B cell (primary cell): ENCODE results near the gene PCGF3. TPM values are rescaled to one million over a fixed set of nuclear protein-coding genes. Genes with fewer than 3 reads are reported as not detected.
"Not testable (repeated sequence)": the region's sequence is repeated elsewhere in the genome, so short reads cannot be mapped to it uniquely, and the experiment has no call there.

Experiments
- ATAC-seq: fragments of 200-7000 bp; cut with Tn5 transposase; one replicate; pipeline ENCODE4 v1.10.0; 2021; ENCODE audit warnings: low read depth, mild to moderate bottlenecking, moderate number of reproducible peaks, moderate library complexity
- CTCF ChIA-PET: fragments of 350-600 bp; sonication (Branson Sonifier 250); formaldehyde crosslinking; loops from one replicate; lab custom pipeline; 2021; ENCODE audit warnings: antibody characterized with exemption, inconsistent platforms; lab: Charles Lee
- POLR2A ChIA-PET: fragments of 350-600 bp; sonication (Branson Sonifier 250); formaldehyde crosslinking; loops from one replicate; lab custom pipeline; 2021; ENCODE audit warnings: antibody characterized with exemption; lab: Charles Lee
- DNase-seq: peaks from one replicate; pipeline ENCODE4 v3.0.0; 2013
- H2AFZ ChIP-seq: 2 replicates; pipeline ENCODE4 v1.6.1; 2012; ENCODE audit warnings: mild to moderate bottlenecking, low read depth, low read length; ENCODE audit not compliant: insufficient read depth, poor library complexity, severe bottlenecking
- H3K27ac ChIP-seq, 2 donors: 1 replicate in 1 of 2; 2 replicates in 1 of 2; pipeline ENCODE4 v1.5.1; 2012 to 2013; ENCODE audit warnings: low read length in 2 of 2, mild to moderate bottlenecking in 2 of 2, moderate library complexity in 1 of 2
- H3K27me3 ChIP-seq, 4 experiments: fragments of 200-600 bp in 1 of 4; sonication (generic) in 1 of 4; replicated peaks in 1 of 4; 1 replicate in 2 of 4; 2 replicates in 2 of 4; pipeline versions ENCODE4 v1.6.1 to v1.7.0; 2013 to 2016; ENCODE audit warnings: low read length in 3 of 4, mild to moderate bottlenecking in 2 of 4, mixed read lengths in 1 of 4, moderate library complexity in 1 of 4; ENCODE audit not compliant: insufficient read depth in 4 of 4, control insufficient read depth in 3 of 4; ENCODE audit errors: control extremely low read depth in 1 of 4
- H3K36me3 ChIP-seq, 2 experiments: replicated peaks in 1 of 2; 1 replicate in 1 of 2; 2 replicates in 1 of 2; pipeline versions ENCODE4 v1.6.1 to v1.7.1; 2013; ENCODE audit warnings: low read length in 1 of 2; ENCODE audit not compliant: insufficient read depth in 2 of 2, control insufficient read depth in 1 of 2; ENCODE audit errors: control extremely low read depth in 1 of 2, extremely low read depth in 1 of 2
- H3K4me1 ChIP-seq, 2 donors: fragments of 200-600 bp in 1 of 2; sonication (generic) in 1 of 2; 1 replicate in 1 of 2; 2 replicates in 1 of 2; pipeline versions ENCODE4 v1.5.1 to v1.6.1; 2013 to 2017; ENCODE audit warnings: low read length in 2 of 2; ENCODE audit not compliant: control insufficient read depth in 2 of 2, insufficient read depth in 2 of 2
- H3K4me2 ChIP-seq: replicated peaks from 2 replicates; pipeline ENCODE3; 2012; ENCODE audit warnings: mild to moderate bottlenecking, low read depth, low read length; ENCODE audit not compliant: poor library complexity, severe bottlenecking
- H3K4me3 ChIP-seq, 5 experiments: fragments of 200-600 bp in 1 of 5; sonication (generic) in 1 of 5; 1 replicate in 3 of 5; 2 replicates in 2 of 5; pipeline versions ENCODE4 v1.5.1 to v1.7.0; 2011 to 2016; ENCODE audit warnings: low read length in 4 of 5, mild to moderate bottlenecking in 4 of 5, low read depth in 2 of 5, control low read depth in 1 of 5, moderate library complexity in 1 of 5; ENCODE audit not compliant: insufficient read depth in 1 of 5; ENCODE audit errors: control extremely low read depth in 1 of 5, extremely low read depth in 1 of 5
- H3K79me2 ChIP-seq: fragments of 200-600 bp; sonication (generic); one replicate; pipeline ENCODE4 v1.6.0; 2016; ENCODE audit warnings: low read length; ENCODE audit not compliant: control insufficient read depth, insufficient read depth
- H3K9ac ChIP-seq: fragments of 200-600 bp; sonication (generic); 2 replicates; pipeline ENCODE4 v1.6.1; 2017; ENCODE audit warnings: mild to moderate bottlenecking, low read length, moderate library complexity
- H3K9me3 ChIP-seq, 3 donors: one replicate each; pipeline versions ENCODE4 v1.6.1 to v1.7.1; 2013; ENCODE audit warnings: low read length in 2 of 3; ENCODE audit not compliant: control insufficient read depth in 2 of 3, insufficient read depth in 1 of 3; ENCODE audit errors: control extremely low read depth in 1 of 3
- H4K20me1 ChIP-seq: 2 replicates; pipeline ENCODE4 v1.6.0; 2012; ENCODE audit warnings: mild to moderate bottlenecking, low read length; ENCODE audit not compliant: insufficient read depth, control insufficient read depth, poor library complexity, severe bottlenecking
- H3K27ac Mint-ChIP-seq: one replicate; pipeline ENCODE4 v1.8.0; 2021; ENCODE audit warnings: mixed read lengths
- H3K27me3 Mint-ChIP-seq: one replicate; pipeline ENCODE4 v1.8.0; 2021; ENCODE audit warnings: mixed read lengths
- H3K4me1 Mint-ChIP-seq: one replicate; pipeline ENCODE4 v1.8.0; 2021; ENCODE audit warnings: mixed read lengths
- H3K4me3 Mint-ChIP-seq: one replicate; pipeline ENCODE4 v1.8.0; 2021; ENCODE audit warnings: mixed read lengths
- H3K9me3 Mint-ChIP-seq: one replicate; pipeline ENCODE4 v1.8.0; 2022; ENCODE audit warnings: mixed read lengths; ENCODE audit not compliant: insufficient read depth
- EZH2 ChIP-seq: IDR thresholded peaks from 2 replicates; pipeline ENCODE4 v1.6.1; 2012; ENCODE audit warnings: borderline replicate concordance, low read depth, mild to moderate bottlenecking, moderate library complexity, low read length; ENCODE audit not compliant: insufficient read depth, poor library complexity, severe bottlenecking
- WGBS: methylation state at CpG from one replicate; pipeline ENCODE4 v1.1.5; 2013; ENCODE audit warnings: missing lambda C conversion rate; ENCODE audit not compliant: insufficient coverage; 5-methylcytosine and 5-hydroxymethylcytosine counted together
- intact Hi-C: fragments of 100-400 bp; cut with micrococcal nuclease; formaldehyde crosslinking; loops from one replicate; pipeline ENCODE4 v1.10.0; 2022
- polyA plus RNA-seq: library from polyadenylated mRNA; depleted of rRNA; stranded (reverse); fragments of >200 nt; gene quantifications from 2 replicates; pipeline ENCODE4 v1.2.3, GENCODE V29; 2012
- total RNA-seq, 2 donors: library from RNA; stranded (reverse); fragments of 120-200 nt in 1 of 2; gene quantifications; 1 replicate in 1 of 2; 2 replicates in 1 of 2; pipeline versions ENCODE4 v1.2.3 to v1.2.4, GENCODE V29; 2013 to 2022
- TF ChIP-seq, protein P1 (sequence below): fragments of 200-600 bp; IDR thresholded peaks from one replicate; pipeline ENCODE4 v1.8.0; 2022; ENCODE audit warnings: antibody characterized with exemption, mild to moderate bottlenecking

PCGF3 gene
- total and polyA plus RNA-seq, 2 donors (not counting 1 experiment from before 2014, with no cell fraction given) = 65.7 to 90.3 TPM

- H4K20me1 ChIP-seq = peaks cover 57% of the 10 kb centered on the region
- Mint-ChIP-seq H3K4me1 (no peaks in the 10 kb centered on the region), H3K9me3 (no peaks in the 10 kb centered on the region), H3K27me3 (no peaks in the 10 kb centered on the region), H3K4me3 (no peak overlapping the region), H3K27ac (no peak overlapping the region)
- CTCF ChIA-PET = interaction anchor here (0.6 to 1.4 kb wide), 2 partner anchors 14 to 21 kb away, joined by 3 to 4 read pairs; no protein-coding TSS in a partner anchor
- H3K36me3 ChIP-seq = peaks cover 0 to 28% of the 10 kb centered on the region in 2 experiments
- H3K27ac ChIP-seq = no peak overlapping the region
- TF ChIP-seq, protein P1, sequence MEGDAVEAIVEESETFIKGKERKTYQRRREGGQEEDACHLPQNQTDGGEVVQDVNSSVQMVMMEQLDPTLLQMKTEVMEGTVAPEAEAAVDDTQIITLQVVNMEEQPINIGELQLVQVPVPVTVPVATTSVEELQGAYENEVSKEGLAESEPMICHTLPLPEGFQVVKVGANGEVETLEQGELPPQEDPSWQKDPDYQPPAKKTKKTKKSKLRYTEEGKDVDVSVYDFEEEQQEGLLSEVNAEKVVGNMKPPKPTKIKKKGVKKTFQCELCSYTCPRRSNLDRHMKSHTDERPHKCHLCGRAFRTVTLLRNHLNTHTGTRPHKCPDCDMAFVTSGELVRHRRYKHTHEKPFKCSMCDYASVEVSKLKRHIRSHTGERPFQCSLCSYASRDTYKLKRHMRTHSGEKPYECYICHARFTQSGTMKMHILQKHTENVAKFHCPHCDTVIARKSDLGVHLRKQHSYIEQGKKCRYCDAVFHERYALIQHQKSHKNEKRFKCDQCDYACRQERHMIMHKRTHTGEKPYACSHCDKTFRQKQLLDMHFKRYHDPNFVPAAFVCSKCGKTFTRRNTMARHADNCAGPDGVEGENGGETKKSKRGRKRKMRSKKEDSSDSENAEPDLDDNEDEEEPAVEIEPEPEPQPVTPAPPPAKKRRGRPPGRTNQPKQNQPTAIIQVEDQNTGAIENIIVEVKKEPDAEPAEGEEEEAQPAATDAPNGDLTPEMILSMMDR = no peak
- TF ChIP-seq EZH2 = no peak
- no peaks in the 10 kb centered on the region for H3K27me3 ChIP-seq
- H3K4me2 ChIP-seq = no peak overlapping the region
- H3K4me1 ChIP-seq = no peaks in the 10 kb centered on the region
- H3K4me3 ChIP-seq = no peak overlapping the region
- H3K9ac ChIP-seq = no peak overlapping the region
- DNase-seq (no peak), ATAC-seq (no peak)
- intact Hi-C loops = no loop called here
- H2AFZ ChIP-seq = no peak overlapping the region
- POLR2A ChIA-PET = no interaction called here
- H3K9me3 ChIP-seq = no peaks in the 10 kb centered on the region
- WGBS = 93% methylated on average over 15 of the region's 20 CpGs
- H3K79me2 ChIP-seq = peaks cover 43% of the 10 kb centered on the region
Measured at GRCh38 chr4:757111-757510, 51.5 kb downstream of the PCGF3 start.

DNA sequence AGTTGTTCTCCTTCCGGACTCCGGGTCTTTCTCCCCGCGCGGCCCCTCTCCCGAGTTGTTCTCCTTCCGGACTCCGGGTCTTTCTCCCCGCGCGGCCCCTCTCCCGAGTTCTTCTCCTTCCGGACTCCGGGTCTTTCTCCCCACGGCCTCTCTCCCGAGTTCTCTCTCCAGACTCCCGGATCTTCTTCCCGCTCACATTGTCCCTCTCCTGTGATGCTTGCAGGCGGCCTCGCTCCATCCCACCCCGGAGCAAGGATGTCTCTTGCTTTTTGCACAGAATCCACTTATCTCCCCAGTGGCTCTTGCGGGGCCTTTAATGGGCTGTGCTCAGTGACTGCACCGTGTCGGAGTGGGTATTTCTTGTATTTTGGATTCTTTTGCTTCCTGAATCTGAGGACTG lies 54.2 kb downstream of the PCGF3 start:
- peak overlapping the region; percentile 67 for H3K27ac Mint-ChIP-seq
- H3K9me3 Mint-ChIP-seq, POLR2A ChIA-PET: not testable (repeated sequence)

More for the DNA sequence above, 54.2 kb downstream of the PCGF3 start:
- peaks cover 0 to 35% of the 10 kb centered on the region in 2 experiments for H3K36me3 ChIP-seq
- ATAC-seq, H3K9ac ChIP-seq, H3K27me3 Mint-ChIP-seq, DNase-seq, H2AFZ ChIP-seq, H3K4me3 Mint-ChIP-seq, H3K9me3 ChIP-seq, CTCF ChIA-PET, H3K27ac ChIP-seq, H3K4me1 Mint-ChIP-seq, H3K4me2 ChIP-seq, intact Hi-C loops, H3K4me3 ChIP-seq, H3K27me3 ChIP-seq, H3K4me1 ChIP-seq: not testable (repeated sequence)
- peaks cover 61% of the 10 kb centered on the region for H4K20me1 ChIP-seq
- peaks cover 27% of the 10 kb centered on the region for H3K79me2 ChIP-seq
- over 99% methylated on average over 10 of the region's 24 CpGs for whole genome bisulfite sequencing
